ENCODE results near the gene IFNA8. TPM values are rescaled to one million over a fixed set of nuclear protein-coding genes. Genes with fewer than 3 reads are reported as not detected.

Gene IFNA8
- total RNA-seq = not detected

GRCh38 chr9:21408817-21409216 is at the start of gene IFNA8:
TSS of gene IFNA8 (plus strand) at chr9:21409117. CDS start at chr9:21409177, 60 bp downstream.

GRCh38 chr9:21367957-21368356 is 41.0 kb upstream of the IFNA8 start, which contains the start of gene IFNA13:
TSS of gene IFNA13 (minus strand) at chr9:21368057. CDS start at chr9:21368010, 47 bp downstream.

GRCh38 chr9:21385131-21385670 is 23.7 kb upstream of the IFNA8 start, which contains the start of gene IFNA2:
TSS of gene IFNA2 (minus strand) at chr9:21385398. CDS start at chr9:21385329, 69 bp downstream.

GRCh38 chr9:21440139-21440538 is 31.2 kb downstream of the IFNA8 start, which contains the start of gene IFNA1:
TSS of gene IFNA1 (plus strand) at chr9:21440439. CDS start at chr9:21440508, 69 bp downstream.

Other genes with a start within 250 kb of the IFNA8 start
- not detected for gene IFNA21, start 242.5 kb upstream of the IFNA8 start, total RNA-seq
- gene IFNA4, start 221.5 kb upstream of the IFNA8 start, total RNA-seq = not detected
- not detected for gene IFNA7, start 206.9 kb upstream of the IFNA8 start, total RNA-seq
- gene IFNA10, start 202.0 kb upstream of the IFNA8 start, total RNA-seq = not detected
- not detected for gene IFNA16, start 191.8 kb upstream of the IFNA8 start, total RNA-seq
- gene IFNA17, start 180.9 kb upstream of the IFNA8 start, total RNA-seq = not detected
- not detected for gene IFNA14, start 169.1 kb upstream of the IFNA8 start, total RNA-seq
- gene IFNA5, start 103.8 kb upstream of the IFNA8 start, total RNA-seq = not detected
- gene KLHL9, start 73.7 kb upstream of the IFNA8 start, total RNA-seq = 73.6 TPM
- gene IFNA6, start 58.2 kb upstream of the IFNA8 start, total RNA-seq = not detected
- gene IFNA13, start 41.1 kb upstream of the IFNA8 start, total RNA-seq = not detected
- not detected for gene IFNA2, start 23.7 kb upstream of the IFNA8 start, total RNA-seq
- not detected for gene IFNA1, start 31.3 kb downstream of the IFNA8 start, total RNA-seq
- not detected for gene IFNE, start 73.2 kb downstream of the IFNA8 start, total RNA-seq

Measured in parietal lobe (tissue), 1 donor.